Measurements from ENCODE around the gene PDZRN3. TPM values are rescaled to one million over a fixed set of nuclear protein-coding genes. Genes with fewer than 3 reads are reported as not detected.
A peak's percentile ranks its signal among the peaks of the same experiment; 100 is the strongest.

Gene PDZRN3
- total RNA-seq, 1 donor from 2014 or later = 23.9 TPM

GRCh38 chr3:73389928-73390327, 234.8 kb downstream of the PDZRN3 start:
- no peak for ATAC-seq
- H3K27me3 ChIP-seq = no peaks in the 10 kb centered on the region
- no peak overlapping the region for H3K27ac ChIP-seq
- no peak for DNase-seq
- no peak for TF ChIP-seq CTCF (IDR thresholded peaks at IDR 0.05)
- no peaks in the 10 kb centered on the region for H3K36me3 ChIP-seq
- intact Hi-C loops (cut with DNase I) = no loop called here
- no peaks in the 10 kb centered on the region for H3K9me3 ChIP-seq
- H3K4me1 ChIP-seq = no peaks in the 10 kb centered on the region
- no peak overlapping the region for H3K4me3 ChIP-seq

- no peak for TF ChIP-seq CTCF (IDR thresholded peaks at IDR 0.05)
- DNase-seq (no peak), ATAC-seq (no peak)
- no peak overlapping the region for H3K27ac ChIP-seq
- H3K36me3 ChIP-seq = no peaks in the 10 kb centered on the region
- no peaks in the 10 kb centered on the region for H3K9me3 ChIP-seq
- intact Hi-C loops (cut with DNase I) = no loop called here
- H3K4me1 ChIP-seq = no peaks in the 10 kb centered on the region
- H3K4me3 ChIP-seq = no peak overlapping the region
- H3K27me3 ChIP-seq = no peaks in the 10 kb centered on the region
These were observed 235.5 kb downstream of the PDZRN3 start for GRCh38 chr3:73389117-73389813.

GRCh38 chr3:73385568-73385967, 239.2 kb downstream of the PDZRN3 start:
- Histone ChIP-seq H3K27me3 (no peaks in the 10 kb centered on the region), H3K4me1 (no peaks in the 10 kb centered on the region), H3K9me3 (no peaks in the 10 kb centered on the region), H3K4me3 (no peak overlapping the region), H3K27ac (no peak overlapping the region), H3K36me3 (no peaks in the 10 kb centered on the region)
- DNase-seq = no peak
- intact Hi-C loops (cut with DNase I) = no loop called here
- no peak for TF ChIP-seq CTCF (IDR thresholded peaks at IDR 0.05)
- ATAC-seq = no peak

GRCh38 chr3:73384091-73384906, 240.4 kb downstream of the PDZRN3 start:
- Histone ChIP-seq H3K4me3 (no peak overlapping the region), H3K27ac (no peak overlapping the region), H3K36me3 (no peaks in the 10 kb centered on the region), H3K9me3 (no peaks in the 10 kb centered on the region), H3K27me3 (no peaks in the 10 kb centered on the region), H3K4me1 (no peaks in the 10 kb centered on the region)
- intact Hi-C loops (cut with DNase I) = no loop called here
- peak; percentile 24 for ATAC-seq
- no peak for DNase-seq
- TF ChIP-seq CTCF (IDR thresholded peaks at IDR 0.05) = no peak

DNA sequence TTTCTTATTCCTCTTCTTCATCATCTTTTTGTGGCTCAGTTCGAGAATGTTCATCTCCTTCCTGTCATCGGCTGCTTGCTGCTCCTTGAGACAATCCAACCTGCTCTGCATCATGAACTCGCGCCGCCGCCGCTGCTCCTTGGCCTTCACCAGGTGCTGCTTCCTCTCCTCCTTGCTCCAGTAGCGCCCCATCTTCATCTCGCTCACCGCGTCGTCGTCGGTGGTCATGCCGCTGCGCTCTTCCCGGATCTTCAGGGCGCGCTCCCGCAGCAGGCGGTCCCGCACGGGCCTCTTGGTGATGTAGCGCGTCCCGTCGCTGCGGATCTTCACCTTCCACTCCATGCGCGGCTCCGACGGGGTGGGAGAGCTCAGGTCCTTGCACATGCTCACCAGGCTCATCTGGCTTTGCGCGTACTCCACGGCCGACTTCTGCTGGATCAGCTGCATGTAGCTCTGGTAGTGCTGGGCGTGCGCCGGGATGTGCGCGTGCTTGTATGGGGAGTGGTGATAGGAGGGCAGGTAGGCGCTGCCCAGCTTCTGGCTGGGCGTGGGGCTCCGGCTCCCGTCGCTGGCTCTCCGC, 241.2 kb downstream of the PDZRN3 start:
- Histone ChIP-seq H3K9me3 (no peaks in the 10 kb centered on the region), H3K4me1 (no peaks in the 10 kb centered on the region), H3K36me3 (no peaks in the 10 kb centered on the region), H3K27me3 (no peaks in the 10 kb centered on the region), H3K4me3 (no peak overlapping the region), H3K27ac (no peak overlapping the region)
- no peak for TF ChIP-seq CTCF (IDR thresholded peaks at IDR 0.05)
- intact Hi-C loops (cut with DNase I) = no loop called here
- DNase-seq = no peak
- ATAC-seq = no peak
